Activated T-helper 2 cell treated with anti-CD3 and anti-CD28 coated beads, Interferon-gamma antibody, Interleukin-2, Interleukin-4, amounts not matched to agents 10 μg/mL and 5 μg/mL and 100 μg/mL, durations not matched to agents 14 hours and 24 hours and 36 hours (primary cell): ENCODE results near the gene TRIB2. TPM values are rescaled to one million over a fixed set of nuclear protein-coding genes. Genes with fewer than 3 reads are reported as not detected.
"Not testable (repeated sequence)": the region's sequence is repeated elsewhere in the genome, so short reads cannot be mapped to it uniquely, and the experiment has no call there.

Experiments used
- DNase-seq: peaks from one replicate; pipeline ENCODE4 v3.0.0; 2021; ENCODE audit warnings: low spot score
- H3K27ac Mint-ChIP-seq: one replicate; pipeline ENCODE4 v1.8.0; 2021; ENCODE audit warnings: mixed read lengths
- H3K27me3 Mint-ChIP-seq: one replicate; pipeline ENCODE4 v1.8.0; 2021; ENCODE audit warnings: low read depth, mixed read lengths
- H3K36me3 Mint-ChIP-seq: one replicate; pipeline ENCODE4 v1.8.0; 2021; ENCODE audit warnings: low read depth, mixed read lengths
- H3K4me1 Mint-ChIP-seq: one replicate; pipeline ENCODE4 v1.8.0; 2021; ENCODE audit warnings: low read depth, mixed read lengths
- H3K4me3 Mint-ChIP-seq: one replicate; pipeline ENCODE4 v1.8.0; 2021; ENCODE audit warnings: low read depth, mild to moderate bottlenecking, moderate library complexity, mixed read lengths
- H3K9me3 Mint-ChIP-seq: one replicate; pipeline ENCODE4 v1.8.0; 2021; ENCODE audit warnings: mixed read lengths
- intact Hi-C: fragments of 100-400 bp; cut with micrococcal nuclease; formaldehyde crosslinking; loops from one replicate; pipeline ENCODE4 v1.15.1; 2023
- total RNA-seq: library from RNA; stranded (reverse); gene quantifications from 2 replicates; pipeline ENCODE4 v1.2.3, GENCODE V29; 2022

Gene TRIB2
- 3.9 TPM in 2 replicates for total RNA-seq

DNA sequence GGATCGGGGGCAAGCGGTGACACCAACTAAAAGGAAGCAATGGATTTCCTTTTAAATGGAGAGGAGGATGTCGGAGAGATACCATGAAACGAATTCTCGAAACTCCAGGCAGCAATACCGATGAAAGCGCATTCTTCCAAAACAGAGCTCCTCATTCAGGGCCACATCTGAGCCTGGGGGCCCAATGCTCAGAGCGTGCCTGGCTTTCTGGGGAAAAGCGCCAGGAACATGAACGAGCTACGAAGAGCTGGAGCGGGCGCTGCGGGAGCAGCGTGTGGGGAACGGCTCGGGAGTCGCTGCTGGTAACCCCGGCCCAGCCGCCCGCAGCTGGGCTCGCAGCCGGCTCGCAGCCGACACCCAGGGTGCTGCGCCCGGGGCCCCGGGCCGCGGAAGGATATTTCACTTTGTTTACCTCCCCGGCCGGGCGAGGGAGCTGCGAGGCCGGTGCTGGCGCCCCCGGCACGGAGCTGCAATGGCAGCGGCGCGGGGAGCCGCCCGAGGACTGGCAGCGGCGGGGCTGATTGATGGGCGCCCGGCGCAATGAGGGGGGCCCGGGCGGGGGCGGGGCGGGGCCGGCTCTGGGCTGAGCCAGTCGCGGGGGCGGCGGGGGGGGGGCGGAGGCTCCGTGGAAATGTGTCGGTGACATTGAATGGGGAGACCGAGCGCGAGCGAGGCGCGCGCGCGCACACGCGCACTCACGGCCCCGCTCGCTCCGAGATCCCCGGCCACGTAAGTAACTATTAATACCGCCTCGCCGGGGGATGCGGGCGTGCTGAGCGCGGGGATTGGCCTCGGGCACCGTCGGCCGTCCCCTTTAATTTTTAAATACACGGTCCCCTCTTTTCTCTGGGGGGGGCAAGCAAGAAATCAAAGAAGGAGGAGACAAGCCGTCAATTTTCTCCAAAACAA is at the start of gene TRIB2:
TSS of gene TRIB2 (plus strand) at position 655 of the 909 bp plus-strand sequence. CDS start 1,372 bp downstream, outside the sequence.
- Mint-ChIP-seq H3K9me3 (no peaks in the 10 kb centered on the region), H3K4me1 (peaks cover 45% of the 10 kb centered on the region), H3K36me3 (no peaks in the 10 kb centered on the region), H3K27me3 (peaks cover 17% of the 10 kb centered on the region), H3K27ac (peak within 1 kb of the TSS; percentile 78), H3K4me3 (peak within 1 kb of the TSS; percentile 97)
- intact Hi-C loops, result loop anchor here (1.0 to 5.0 kb wide), 10 partner anchors 79 to 886 kb away; no protein-coding TSS in a partner anchor
- DNase-seq, result peak; percentile 83

DNA sequence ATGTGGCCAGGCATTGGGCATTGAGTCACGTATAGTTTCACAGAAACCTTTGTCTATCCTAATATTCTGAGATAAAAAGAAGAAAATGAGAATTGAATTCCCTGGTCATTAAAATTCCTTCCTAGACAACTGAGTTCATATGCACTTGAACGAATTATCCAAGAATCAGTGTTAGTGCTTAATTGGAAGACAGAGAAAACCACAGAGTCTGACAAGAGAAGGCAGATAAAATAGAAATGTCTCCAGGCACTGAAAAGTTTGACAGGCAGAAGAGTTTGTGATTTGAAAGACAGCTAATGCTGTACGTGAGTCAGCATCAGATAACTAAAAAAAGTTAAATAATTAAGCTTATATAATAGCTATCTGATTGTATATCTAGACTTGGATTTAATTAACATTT is 47.7 kb upstream of the TRIB2 start:
- H3K27ac Mint-ChIP-seq, result no peak overlapping the region
- H3K27me3 Mint-ChIP-seq, result peaks cover 15% of the 10 kb centered on the region
- intact Hi-C loops, result no loop called here
- no peak overlapping the region for H3K4me3 Mint-ChIP-seq
- no peak for DNase-seq
- peaks cover 23% of the 10 kb centered on the region for H3K9me3 Mint-ChIP-seq
- H3K36me3 Mint-ChIP-seq, result no peaks in the 10 kb centered on the region
- H3K4me1 Mint-ChIP-seq, result no peaks in the 10 kb centered on the region

DNA sequence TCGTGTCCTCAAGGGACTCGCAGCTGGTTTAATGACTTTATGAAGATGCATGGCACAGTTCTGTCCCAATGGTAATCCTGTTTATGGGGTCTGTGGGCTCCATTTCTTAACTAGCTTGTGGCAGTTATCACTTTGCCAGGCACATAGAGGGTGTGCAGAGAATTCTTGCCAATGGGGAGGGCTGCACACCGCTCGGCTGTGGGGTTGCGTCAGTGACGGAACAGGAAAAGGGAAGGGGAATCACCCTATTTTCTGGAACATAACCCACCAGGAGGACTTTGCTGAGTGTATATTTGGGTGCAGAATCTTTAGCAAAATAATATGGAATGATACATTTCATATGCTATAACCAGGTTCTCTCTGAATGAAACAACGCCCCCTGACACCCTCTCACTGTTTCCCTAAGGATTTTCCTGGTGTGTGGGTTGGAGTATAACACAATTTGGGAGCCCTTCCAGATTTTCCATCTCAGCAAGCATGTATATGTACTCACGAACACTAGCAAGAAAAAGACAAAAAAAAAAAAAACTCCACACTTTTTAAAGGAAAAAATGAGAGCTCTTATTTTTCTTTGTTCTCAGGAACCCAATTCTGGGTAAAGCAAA is 43.9 kb upstream of the TRIB2 start:
- no peak overlapping the region for H3K27ac Mint-ChIP-seq
- H3K4me1 Mint-ChIP-seq, result no peaks in the 10 kb centered on the region
- DNase-seq, result no peak
- H3K27me3 Mint-ChIP-seq, result peaks cover 15% of the 10 kb centered on the region
- H3K36me3 Mint-ChIP-seq, result no peaks in the 10 kb centered on the region
- no peaks in the 10 kb centered on the region for H3K9me3 Mint-ChIP-seq
- intact Hi-C loops, result no loop called here
- no peak overlapping the region for H3K4me3 Mint-ChIP-seq

DNA sequence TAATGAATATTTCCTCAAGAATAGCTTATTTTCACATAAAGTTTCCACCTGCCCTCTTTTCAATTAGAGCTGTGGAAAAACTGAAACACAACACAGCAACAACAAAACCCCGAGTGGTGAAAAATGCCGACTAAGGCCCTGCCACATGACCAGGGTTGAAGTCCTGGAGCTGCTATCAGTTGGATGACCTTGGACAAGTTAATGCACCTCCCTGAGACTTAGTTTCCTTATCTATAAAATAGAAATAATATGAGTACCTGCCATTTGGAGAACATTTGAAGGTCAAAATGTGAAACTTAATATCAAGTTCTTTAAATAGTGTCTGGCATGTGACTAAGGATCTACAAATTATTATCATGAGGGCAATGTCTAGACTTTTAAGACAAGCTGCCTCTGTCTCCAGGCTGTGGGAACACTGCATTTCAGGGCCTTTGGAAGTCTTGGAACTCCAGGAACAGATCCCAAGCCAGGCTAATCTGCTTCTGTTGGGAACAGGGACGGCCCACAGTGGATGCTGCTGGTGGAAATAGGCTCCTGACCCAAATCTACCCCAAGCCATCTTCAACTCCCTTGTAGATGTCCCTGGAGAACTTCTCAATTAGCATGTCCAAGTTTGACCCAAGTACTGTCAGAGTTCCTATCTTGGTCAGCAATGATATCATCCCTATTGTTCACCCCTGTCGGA is 42.0 kb upstream of the TRIB2 start:
- no peaks in the 10 kb centered on the region for H3K4me1 Mint-ChIP-seq
- H3K36me3 Mint-ChIP-seq, result no peaks in the 10 kb centered on the region
- intact Hi-C loops, result no loop called here
- peaks cover 13% of the 10 kb centered on the region for H3K27me3 Mint-ChIP-seq
- H3K4me3 Mint-ChIP-seq, result no peak overlapping the region
- H3K9me3 Mint-ChIP-seq, result peaks cover 7% of the 10 kb centered on the region
- no peak overlapping the region for H3K27ac Mint-ChIP-seq
- no peak for DNase-seq

DNA sequence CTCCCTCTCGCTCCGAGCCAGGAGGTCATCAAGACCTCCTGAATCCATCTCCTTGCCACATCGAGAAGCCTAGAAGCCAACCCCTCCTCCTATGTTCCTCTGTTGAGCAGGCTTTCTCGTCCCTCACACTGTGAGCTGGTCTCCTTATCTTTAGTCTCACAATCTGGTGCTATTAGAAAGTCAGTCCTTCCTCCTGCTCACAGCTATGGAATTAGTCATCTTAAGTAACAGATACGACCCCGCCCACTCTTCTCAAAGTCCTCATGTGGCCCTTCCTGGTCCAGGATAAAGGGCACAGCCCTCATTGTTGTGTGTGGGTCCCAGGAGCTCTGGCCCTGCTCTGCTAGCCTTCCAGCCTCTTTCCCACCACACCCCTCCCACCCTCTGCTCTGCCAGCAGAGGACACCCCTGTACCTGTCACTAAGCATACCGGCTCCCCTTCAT is 41.4 kb upstream of the TRIB2 start:
- no peaks in the 10 kb centered on the region for H3K4me1 Mint-ChIP-seq
- H3K4me3 Mint-ChIP-seq, result no peak overlapping the region
- no peak for DNase-seq
- peaks cover 12% of the 10 kb centered on the region for H3K9me3 Mint-ChIP-seq
- intact Hi-C loops, result no loop called here
- H3K27ac Mint-ChIP-seq, result no peak overlapping the region
- H3K36me3 Mint-ChIP-seq, result no peaks in the 10 kb centered on the region
- peaks cover 10% of the 10 kb centered on the region for H3K27me3 Mint-ChIP-seq

DNA sequence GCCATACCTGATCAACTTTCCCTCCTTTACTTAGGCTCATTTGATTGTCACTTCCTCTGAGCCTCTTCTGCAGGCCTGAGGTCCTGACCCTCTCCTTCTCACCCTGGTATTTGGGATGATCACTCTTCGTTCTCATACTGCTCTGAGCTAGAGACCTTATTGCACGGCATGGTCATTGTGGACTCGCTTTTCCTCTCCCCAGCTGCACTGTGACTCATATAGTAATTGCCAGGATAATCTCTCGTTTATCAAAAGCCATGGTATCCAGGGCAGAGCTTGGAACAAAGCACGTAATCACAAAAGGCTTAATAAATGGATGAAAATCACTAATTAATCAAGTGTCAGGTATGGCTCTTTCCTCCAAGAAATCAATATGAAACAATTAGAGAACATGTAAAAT is 40.9 kb upstream of the TRIB2 start:
- no peak for DNase-seq
- H3K9me3 Mint-ChIP-seq, result peaks cover 13% of the 10 kb centered on the region
- H3K27me3 Mint-ChIP-seq, result peaks cover 10% of the 10 kb centered on the region
- H3K4me3 Mint-ChIP-seq, result no peak overlapping the region
- intact Hi-C loops, result no loop called here
- no peaks in the 10 kb centered on the region for H3K4me1 Mint-ChIP-seq
- H3K27ac Mint-ChIP-seq, result no peak overlapping the region
- no peaks in the 10 kb centered on the region for H3K36me3 Mint-ChIP-seq

DNA sequence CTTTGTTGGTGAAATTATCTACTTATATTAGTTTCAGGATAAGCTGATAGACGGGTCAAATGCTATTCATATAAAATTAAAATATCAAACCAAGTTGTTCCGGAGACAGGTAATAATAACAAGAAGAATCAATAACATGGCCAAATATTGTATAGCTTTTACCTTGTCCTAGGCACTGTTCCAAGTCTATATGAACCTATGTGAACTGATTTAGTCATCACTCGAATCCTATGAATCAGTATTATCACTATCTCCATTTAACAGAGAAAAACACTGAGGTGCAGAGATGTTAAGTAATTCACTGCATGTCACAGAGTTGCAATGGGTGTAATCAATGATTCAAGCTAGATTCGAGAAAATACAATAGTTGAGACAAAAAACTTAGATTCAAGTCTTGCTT is 40.0 kb upstream of the TRIB2 start:
- H3K4me3 Mint-ChIP-seq, result no peak overlapping the region
- peaks cover 15% of the 10 kb centered on the region for H3K9me3 Mint-ChIP-seq
- H3K27me3 Mint-ChIP-seq, result peaks cover 14% of the 10 kb centered on the region
- no peaks in the 10 kb centered on the region for H3K36me3 Mint-ChIP-seq
- DNase-seq, result no peak
- H3K4me1 Mint-ChIP-seq, result no peaks in the 10 kb centered on the region
- no peak overlapping the region for H3K27ac Mint-ChIP-seq
- intact Hi-C loops, result no loop called here

DNA sequence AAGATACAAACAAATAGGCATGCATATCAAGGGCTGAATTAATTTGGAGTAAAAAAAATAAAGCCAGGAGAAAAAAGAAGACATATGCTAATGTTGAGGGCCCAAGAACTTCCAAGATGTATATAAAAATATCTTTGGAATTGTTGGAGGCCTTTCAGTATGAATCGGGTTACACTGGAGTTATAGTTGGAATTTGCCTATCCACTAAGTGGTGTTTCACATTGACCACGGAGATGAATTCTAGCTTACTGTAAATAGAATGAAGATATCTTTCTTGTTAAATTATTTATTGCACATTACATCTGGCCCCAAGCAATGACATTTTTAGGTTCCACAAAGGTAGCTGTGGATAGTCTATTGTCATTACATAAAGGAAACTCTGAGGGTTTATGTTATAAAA is 38.5 kb upstream of the TRIB2 start:
- no peak for DNase-seq
- Mint-ChIP-seq H3K27me3 (peaks cover 17% of the 10 kb centered on the region), H3K27ac (no peak overlapping the region), H3K9me3 (peaks cover 15% of the 10 kb centered on the region), H3K4me3 (no peak overlapping the region), H3K4me1 (no peaks in the 10 kb centered on the region), H3K36me3 (no peaks in the 10 kb centered on the region)
- intact Hi-C loops, result no loop called here

DNA sequence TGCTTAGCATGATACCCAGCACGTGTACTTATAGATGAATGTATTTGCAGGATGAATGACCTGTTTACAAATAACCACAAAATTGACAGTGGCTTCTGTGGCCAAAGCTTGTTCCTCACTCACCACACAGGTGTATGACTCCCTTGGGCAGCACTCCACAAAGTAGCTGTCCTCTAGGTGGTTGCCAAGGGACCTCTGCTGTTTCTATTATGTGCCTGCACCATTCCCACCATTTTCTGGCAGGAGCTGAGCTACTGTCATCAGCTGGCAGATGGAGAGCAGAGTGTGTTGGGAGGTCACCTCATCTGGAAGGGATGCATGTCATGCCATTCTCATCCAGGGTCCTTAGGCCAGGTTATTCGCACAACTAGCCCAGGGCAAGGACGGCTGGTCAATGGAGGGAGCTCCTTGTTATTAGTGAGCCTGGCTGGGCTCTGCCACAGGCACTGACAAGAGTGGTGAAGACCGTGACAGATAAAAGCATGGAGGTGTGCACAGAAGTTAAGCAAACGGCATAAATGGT is 37.1 kb upstream of the TRIB2 start:
- no peak overlapping the region for H3K27ac Mint-ChIP-seq
- no peaks in the 10 kb centered on the region for H3K36me3 Mint-ChIP-seq
- H3K4me3 Mint-ChIP-seq, result no peak overlapping the region
- intact Hi-C loops, result no loop called here
- H3K27me3 Mint-ChIP-seq, result peaks cover 27% of the 10 kb centered on the region
- H3K9me3 Mint-ChIP-seq, result peaks cover 15% of the 10 kb centered on the region
- no peaks in the 10 kb centered on the region for H3K4me1 Mint-ChIP-seq
- no peak for DNase-seq

DNA sequence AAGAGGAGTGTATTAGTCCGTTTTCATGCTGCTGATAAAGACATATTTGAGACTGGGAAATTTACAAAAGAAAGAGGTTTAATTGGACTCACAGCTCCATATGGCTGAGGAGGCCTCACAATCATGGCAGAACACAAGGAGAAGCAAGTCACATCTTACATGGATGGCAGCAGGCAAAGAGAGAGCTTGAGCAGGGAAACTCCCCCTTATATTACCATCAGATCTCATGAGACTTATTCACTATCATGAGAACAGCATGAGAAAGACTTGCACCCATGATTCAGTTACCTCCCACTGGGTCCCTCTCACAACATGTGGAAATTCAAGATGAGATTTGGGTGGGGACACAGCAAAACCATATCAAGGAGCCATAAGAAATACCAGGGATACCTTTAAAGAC is 36.6 kb upstream of the TRIB2 start:
- intact Hi-C loops, H3K4me1 Mint-ChIP-seq: not testable (repeated sequence)
- peaks cover 15% of the 10 kb centered on the region for H3K9me3 Mint-ChIP-seq

DNA sequence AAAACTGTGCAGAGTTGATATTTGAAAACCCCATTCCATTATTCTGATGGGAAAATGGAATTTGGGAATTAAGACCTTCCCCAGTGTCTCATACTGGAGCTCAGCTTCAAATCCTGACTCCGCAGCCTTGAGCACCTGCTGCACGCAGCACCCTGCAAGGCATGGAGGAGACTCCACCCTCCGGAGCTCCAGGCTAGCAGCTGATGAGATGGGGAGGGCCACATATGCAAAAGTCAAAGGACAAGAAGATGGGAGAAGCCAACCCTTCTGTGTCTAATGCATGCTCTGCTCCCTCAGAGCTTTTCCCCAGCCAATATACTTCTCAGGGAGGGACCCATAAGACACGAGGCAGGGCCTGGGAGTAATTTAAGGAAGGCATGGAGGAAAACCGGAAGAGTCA is 34.7 kb upstream of the TRIB2 start:
- Mint-ChIP-seq H3K27me3 (peaks cover 30% of the 10 kb centered on the region), H3K36me3 (no peaks in the 10 kb centered on the region), H3K4me1 (no peaks in the 10 kb centered on the region), H3K9me3 (peaks cover 15% of the 10 kb centered on the region), H3K4me3 (no peak overlapping the region), H3K27ac (no peak overlapping the region)
- no peak for DNase-seq
- intact Hi-C loops, result no loop called here

More for the DNA sequence above, 36.6 kb upstream of the TRIB2 start:
- not testable (repeated sequence) for H3K27ac Mint-ChIP-seq, DNase-seq, H3K36me3 Mint-ChIP-seq, H3K4me3 Mint-ChIP-seq
- H3K27me3 Mint-ChIP-seq, result peaks cover 30% of the 10 kb centered on the region

DNA sequence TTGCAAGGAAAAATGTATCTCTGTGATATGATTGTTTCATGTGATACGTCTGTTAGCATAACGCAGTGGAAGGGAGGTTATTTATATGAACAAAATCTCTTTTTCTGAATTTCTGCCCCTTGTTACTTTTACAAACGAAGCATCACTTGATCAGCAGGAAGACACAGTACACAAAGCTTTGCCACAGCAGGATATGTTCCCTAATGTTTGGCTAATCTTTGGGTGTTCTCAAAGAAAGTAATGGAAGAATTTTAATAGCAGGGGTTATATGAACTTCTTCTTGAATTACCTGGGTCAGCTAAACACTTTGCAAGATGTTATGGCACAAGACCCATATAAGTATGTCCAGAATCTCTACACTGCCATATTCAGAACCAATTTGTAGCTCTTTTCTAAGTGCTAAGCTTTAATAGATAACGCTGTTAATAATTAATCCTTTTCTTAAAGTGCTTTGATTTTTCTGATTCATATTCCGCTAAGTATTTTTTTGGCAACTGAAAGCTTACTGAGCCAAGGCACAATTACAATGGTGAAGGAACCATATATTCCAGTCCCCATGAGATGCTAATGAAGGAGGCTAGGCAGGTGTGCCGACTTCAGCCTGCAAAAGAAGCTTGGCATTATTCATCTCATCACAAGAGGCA is 33.2 kb upstream of the TRIB2 start:
- H3K27ac Mint-ChIP-seq, result no peak overlapping the region
- H3K4me3 Mint-ChIP-seq, result no peak overlapping the region
- DNase-seq, result no peak
- peaks cover 15% of the 10 kb centered on the region for H3K9me3 Mint-ChIP-seq
- H3K36me3 Mint-ChIP-seq, result no peaks in the 10 kb centered on the region
- no peaks in the 10 kb centered on the region for H3K4me1 Mint-ChIP-seq
- intact Hi-C loops, result no loop called here
- peaks cover 34% of the 10 kb centered on the region for H3K27me3 Mint-ChIP-seq
